ENCODE results near the gene DIO1. TPM values are rescaled to one million over a fixed set of nuclear protein-coding genes. Genes with fewer than 3 reads are reported as not detected.

DIO1 gene
- total and polyA plus RNA-seq, 11 donors: not detected

GRCh38 chr1:53942127-53942957 lies 48.4 kb downstream of the DIO1 start:
- DNase-seq (no peak), ATAC-seq (no peak)
- no peaks in the 10 kb centered on the region for H3K27me3 ChIP-seq
- no peaks in the 10 kb centered on the region for H3K9me3 ChIP-seq
- intact Hi-C loops (cut with DNase I): loop anchor here in 2 of 10 donors (10.0 kb wide), 1 partner anchor 112 kb away; the partner anchor contains the start of genes TCEANC2 (in 2 of the 2) and TMEM59 (in 2 of the 2)
- H3K36me3 ChIP-seq: peaks cover 0 to 24% (median 0%) of the 10 kb centered on the region in 9 donors
- no peak overlapping the region for H3K27ac ChIP-seq
- H3K4me1 ChIP-seq: peaks cover 2 to 38% (median 15%) of the 10 kb centered on the region in 12 donors
- no peak overlapping the region for H3K4me3 ChIP-seq
- TF ChIP-seq POLR2A (IDR thresholded peaks at IDR 0.05): no peak
- TF ChIP-seq CTCF (IDR thresholded peaks at IDR 0.05): no peak
- 87 to 93% (median 90%) methylated on average over 7 of the region's 7 CpGs for WGBS, 4 donors

- Histone ChIP-seq H3K4me1 (peaks cover 2 to 45% (median 20%) of the 10 kb centered on the region in 12 donors), H3K27ac (no peak overlapping the region), H3K36me3 (peaks cover 0 to 17% (median 0%) of the 10 kb centered on the region in 9 donors), H3K27me3 (no peaks in the 10 kb centered on the region), H3K4me3 (no peak overlapping the region), H3K9me3 (no peaks in the 10 kb centered on the region)
- DNase-seq (no peak), ATAC-seq (no peak)
- 93 to 97% (median 94%) methylated on average over 6 of the region's 6 CpGs for WGBS, 4 donors
- no peak for TF ChIP-seq CTCF (IDR thresholded peaks at IDR 0.05)
- TF ChIP-seq POLR2A (IDR thresholded peaks at IDR 0.05): no peak
- intact Hi-C loops (cut with DNase I): loop anchor here in 2 of 10 donors (10.0 kb wide), 1 partner anchor 112 kb away; the partner anchor contains the start of genes TCEANC2 (in 2 of the 2) and TMEM59 (in 2 of the 2)
These were observed 49.1 kb downstream of the DIO1 start for GRCh38 chr1:53943090-53943489.

- H3K36me3 ChIP-seq: peaks cover 0 to 12% (median 0%) of the 10 kb centered on the region in 9 donors
- H3K4me3 ChIP-seq: no peak overlapping the region
- no peak overlapping the region for H3K27ac ChIP-seq
- TF ChIP-seq POLR2A (IDR thresholded peaks at IDR 0.05) (no peak), CTCF (IDR thresholded peaks at IDR 0.05) (no peak)
- ATAC-seq (no peak), DNase-seq (no peak)
- no peaks in the 10 kb centered on the region for H3K9me3 ChIP-seq
- 95 to 97% (median 96%) methylated on average over 14 of the region's 14 CpGs for WGBS, 4 donors
- intact Hi-C loops (cut with DNase I): loop anchor here in 3 of 10 donors (2.0 to 10.0 kb wide), 2 partner anchors 53 to 111 kb away; partner anchors contain the start of genes TCEANC2 (in 2 of the 3) and TMEM59 (in 2 of the 3)
- H3K4me1 ChIP-seq: peaks cover 2 to 45% (median 20%) of the 10 kb centered on the region in 12 donors
- H3K27me3 ChIP-seq: no peaks in the 10 kb centered on the region
These were observed 49.6 kb downstream of the DIO1 start for GRCh38 chr1:53943490-53944043.

Data from heart left ventricle (tissue), 16 donors.